OCI-LY7 (cell line): Measurements from ENCODE around the gene NUTF2.

Experiments
- CTCF ChIP-seq: fragments of 200-600 bp; sonication (generic); conservative IDR thresholded peaks from 2 replicates; pipeline ENCODE4 v1.5.1; 2014; ENCODE audit warnings: mild to moderate bottlenecking, antibody characterized with exemption, low read length, moderate library complexity, mixed read lengths
- EZH2phosphoT487 ChIP-seq: fragments of 200-600 bp; sonication (generic); IDR thresholded peaks from 2 replicates; pipeline ENCODE4 v1.6.1; 2018; ENCODE audit warnings: low read depth, borderline replicate concordance, mild to moderate bottlenecking, mixed run types, antibody characterized with exemption, low read length, moderate library complexity, mixed read lengths

GRCh38 chr16:67897231-67897630 is 50.5 kb downstream of the NUTF2 start:
- no peak for TF ChIP-seq CTCF
- no peak for TF ChIP-seq EZH2phosphoT487
